Stimulated activated CD4-positive, alpha-beta T cell treated with anti-CD3 and anti-CD28 coated beads, TNF-alpha, amount 100 ng/mL, for 48 hours (primary cell): ENCODE results near the gene AATF.

Experiments used
- DNase-seq, 3 donors: peaks; one replicate each; pipeline ENCODE4 v3.0.0-alpha.2; 2020; ENCODE audit warnings: low read depth in 3 of 3

The AATF gene

DNA sequence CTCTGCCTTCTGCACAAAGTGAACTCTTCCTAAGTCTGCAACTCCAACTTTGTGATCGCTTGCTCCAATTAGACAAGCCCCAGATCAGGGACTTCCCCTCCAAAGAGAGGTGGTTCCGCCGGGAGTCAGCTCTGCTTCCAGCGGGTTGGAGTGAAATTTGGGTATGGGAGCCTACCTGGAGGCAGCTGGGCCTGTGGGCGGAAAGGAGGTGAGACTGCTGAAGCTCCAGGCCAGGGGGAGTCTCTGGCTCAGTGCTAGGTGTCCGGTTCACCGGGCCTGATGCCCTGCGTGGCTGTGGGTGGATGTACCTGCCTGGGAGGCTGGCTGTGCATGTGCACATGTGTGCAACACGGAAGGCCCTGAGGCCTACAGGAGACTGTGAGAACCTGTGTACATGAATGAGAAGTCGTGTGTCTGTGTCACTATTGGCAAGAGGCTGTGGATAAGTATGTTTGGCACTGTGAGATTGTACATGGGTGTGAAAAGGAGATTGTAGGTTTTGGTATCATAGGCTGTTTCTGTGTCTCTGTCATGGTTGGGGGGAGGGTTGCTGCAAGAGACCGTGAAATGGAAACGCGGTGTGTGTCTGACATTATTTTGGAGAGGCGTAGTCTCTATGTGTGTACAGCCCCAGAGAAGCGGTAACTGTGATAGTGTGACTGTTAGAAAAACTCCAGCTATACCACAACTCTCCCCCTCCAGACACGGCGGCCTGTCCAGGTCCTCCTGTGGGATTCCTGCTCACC is 7.3 kb upstream of the AATF start:
- no peak for DNase-seq

DNA sequence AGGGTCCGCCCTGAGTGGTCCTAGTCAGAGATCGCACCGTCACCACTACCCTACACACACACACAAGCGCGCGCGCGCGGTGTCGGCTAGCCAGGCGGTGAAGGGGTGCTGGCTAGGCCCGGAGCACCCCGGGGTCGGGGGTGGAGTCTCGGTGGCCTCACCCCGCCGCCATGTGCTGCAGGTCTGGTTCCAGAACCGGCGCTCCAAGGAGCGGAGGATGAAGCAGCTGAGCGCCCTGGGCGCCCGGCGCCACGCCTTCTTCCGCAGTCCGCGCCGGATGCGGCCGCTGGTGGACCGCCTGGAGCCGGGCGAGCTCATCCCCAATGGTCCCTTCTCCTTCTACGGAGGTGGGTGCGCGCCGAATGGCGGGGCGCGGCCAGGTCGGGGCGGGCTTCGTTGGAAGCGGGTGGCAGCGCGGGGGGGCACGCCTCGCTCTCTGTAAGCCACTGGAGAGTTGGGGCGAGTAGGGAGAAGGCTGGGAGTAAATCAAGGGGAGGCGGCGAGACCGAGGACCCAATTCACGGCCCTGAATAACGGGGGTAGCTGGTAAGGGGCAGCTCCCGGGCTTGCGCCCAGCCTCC is 6.6 kb upstream of the AATF start:
- DNase-seq, result no peak

DNA sequence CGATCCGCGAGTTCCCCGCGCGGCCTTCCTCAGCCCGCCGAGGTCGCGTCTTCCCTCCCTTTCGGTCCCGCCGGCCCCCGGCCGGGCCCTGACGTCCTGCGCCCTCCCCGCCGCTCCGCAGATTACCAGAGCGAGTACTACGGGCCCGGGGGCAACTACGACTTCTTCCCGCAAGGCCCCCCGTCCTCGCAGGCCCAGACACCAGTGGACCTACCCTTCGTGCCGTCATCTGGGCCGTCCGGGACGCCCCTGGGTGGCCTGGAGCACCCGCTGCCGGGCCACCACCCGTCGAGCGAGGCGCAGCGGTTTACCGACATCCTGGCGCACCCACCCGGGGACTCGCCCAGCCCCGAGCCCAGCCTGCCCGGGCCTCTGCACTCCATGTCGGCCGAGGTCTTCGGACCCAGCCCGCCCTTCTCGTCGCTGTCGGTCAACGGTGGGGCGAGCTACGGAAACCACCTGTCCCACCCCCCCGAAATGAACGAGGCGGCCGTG is 6.1 kb upstream of the AATF start:
- no peak for DNase-seq

DNA sequence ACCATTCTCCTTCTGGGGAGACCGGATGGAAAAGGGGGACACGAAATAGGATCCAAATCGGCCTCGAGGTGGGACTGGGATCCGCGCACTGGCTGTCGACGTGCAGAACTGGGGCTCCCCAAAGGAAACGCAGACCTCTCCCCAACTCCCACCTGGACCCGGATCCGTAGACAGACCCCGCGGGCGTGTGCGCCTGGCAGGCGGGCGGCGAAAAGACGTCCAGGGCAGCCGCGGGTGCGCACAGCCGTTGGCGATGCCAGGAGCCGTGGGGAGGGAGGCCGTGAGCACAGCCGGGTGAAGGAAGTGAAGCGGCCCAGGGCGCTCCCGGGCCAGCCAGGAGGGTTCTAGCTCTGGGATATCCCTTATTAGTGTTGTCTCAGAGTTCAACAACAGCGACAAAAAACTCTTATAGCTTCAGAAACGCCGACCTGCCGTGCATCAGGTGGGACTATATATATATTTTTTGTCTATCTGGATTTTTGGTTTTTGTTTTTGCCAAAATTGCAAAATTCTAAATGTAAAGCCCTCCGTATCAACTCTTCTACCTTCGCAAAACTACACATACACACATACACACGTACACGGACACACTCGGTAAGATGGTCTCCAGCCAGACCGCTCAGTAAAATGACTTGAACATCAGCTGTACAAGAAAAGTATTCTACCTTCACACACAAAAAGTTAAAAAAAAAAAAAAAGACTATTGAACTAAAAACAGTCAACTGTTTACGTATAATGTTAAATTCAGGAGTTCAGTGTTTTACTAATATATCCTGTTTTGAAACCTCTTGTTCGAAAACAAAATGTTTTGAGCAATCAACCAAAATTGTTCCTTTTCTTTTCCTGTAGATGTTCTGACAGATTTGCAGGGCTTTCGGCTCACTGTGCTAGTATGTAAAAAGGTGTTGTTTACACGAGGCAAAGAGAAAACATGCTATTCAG is 5.2 kb upstream of the AATF start:
- no peak for DNase-seq

DNA sequence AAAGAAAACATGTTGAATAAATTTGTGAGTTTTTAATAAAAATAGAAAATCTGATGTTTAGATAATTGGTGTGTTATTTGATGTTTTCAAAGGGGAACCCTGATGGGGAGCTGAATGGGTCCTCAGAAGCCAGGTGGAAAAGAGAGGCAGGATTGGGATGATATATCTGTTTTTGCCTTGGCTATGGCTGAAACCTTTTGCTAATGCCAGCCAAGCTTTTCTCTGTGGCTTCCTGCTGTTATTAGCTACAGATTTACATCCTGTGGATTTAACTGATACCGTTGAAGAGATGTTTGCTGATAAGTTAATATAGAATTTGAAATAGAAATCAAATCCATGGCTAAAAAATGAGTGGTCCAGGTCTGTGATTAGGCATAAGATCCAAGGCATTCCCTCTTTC is 4.2 kb upstream of the AATF start:
- DNase-seq, result no peak

DNA sequence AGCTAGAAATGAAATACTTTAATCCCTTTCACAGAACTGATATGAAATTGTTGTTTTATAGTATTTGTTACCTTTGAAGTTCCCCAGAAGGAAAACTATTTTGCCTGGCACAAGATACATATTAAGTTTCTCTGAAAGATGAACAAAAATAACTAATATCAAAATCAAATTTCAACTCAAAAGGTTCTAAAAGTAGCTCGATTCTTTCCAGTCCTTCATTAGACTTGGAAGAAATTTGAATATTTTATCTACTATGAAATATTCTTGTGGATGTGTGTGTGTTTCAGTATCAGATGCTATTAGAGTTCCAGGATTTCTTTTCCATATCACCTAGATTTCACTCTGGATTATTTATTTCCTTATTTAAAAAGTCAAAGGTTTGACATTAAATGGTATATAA is 3.6 kb upstream of the AATF start:
- DNase-seq, result no peak

DNA sequence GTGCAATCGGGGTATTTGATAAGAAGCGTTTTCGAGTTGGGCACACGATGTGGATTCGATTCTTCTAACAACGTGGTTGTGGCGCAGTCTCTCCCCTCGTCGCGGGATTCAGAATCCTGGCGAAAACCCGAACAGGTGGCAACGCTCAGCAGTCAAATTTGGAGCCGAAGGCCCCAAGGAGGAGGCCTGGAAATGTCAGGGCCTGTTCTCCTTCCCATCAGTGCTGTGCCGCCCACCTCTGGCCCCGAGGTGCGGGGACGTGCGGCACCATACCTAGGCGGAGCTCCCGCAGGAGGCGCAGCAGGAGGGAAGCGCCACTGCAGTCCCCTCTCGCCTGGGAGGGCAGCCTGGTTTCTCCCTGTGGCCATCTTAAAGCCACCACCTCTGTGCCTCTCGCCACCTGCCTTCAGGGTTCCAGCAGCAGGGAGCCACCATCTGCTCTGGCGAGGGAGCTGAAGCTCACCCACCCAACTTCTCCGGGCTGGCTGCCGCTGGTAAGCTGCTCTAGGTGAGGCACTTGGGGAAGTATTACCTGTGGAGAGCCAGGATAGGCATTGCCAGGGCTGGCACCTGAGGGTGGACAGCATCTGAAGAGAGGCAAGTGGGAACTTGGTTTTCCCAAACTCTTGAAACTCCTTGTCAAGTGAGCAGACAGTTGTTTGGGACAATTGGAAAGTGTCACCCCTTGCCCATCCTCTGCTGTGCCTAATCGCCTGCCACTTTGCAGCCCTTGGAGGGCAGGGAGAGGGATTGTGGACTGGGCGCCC is 2.6 kb upstream of the AATF start:
- no peak for DNase-seq

DNA sequence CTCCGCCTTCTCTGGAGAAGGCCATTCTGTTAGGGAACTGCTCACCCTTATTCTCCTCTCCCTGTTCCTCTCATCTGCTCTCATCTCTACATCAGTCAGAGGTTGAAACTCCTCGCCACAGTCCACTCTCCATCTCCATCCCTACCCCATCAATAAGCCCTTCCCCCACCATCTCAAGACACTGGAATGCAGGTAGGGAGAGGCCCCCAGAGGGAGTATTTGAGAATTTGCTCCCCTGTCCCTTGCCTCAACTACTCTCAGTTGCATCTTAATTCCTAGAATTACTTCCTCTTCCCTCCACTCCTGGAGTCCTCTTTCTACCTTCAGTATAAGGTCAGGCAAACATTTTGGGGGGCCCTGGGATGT is 2.0 kb upstream of the AATF start:
- DNase-seq, result no peak

DNA sequence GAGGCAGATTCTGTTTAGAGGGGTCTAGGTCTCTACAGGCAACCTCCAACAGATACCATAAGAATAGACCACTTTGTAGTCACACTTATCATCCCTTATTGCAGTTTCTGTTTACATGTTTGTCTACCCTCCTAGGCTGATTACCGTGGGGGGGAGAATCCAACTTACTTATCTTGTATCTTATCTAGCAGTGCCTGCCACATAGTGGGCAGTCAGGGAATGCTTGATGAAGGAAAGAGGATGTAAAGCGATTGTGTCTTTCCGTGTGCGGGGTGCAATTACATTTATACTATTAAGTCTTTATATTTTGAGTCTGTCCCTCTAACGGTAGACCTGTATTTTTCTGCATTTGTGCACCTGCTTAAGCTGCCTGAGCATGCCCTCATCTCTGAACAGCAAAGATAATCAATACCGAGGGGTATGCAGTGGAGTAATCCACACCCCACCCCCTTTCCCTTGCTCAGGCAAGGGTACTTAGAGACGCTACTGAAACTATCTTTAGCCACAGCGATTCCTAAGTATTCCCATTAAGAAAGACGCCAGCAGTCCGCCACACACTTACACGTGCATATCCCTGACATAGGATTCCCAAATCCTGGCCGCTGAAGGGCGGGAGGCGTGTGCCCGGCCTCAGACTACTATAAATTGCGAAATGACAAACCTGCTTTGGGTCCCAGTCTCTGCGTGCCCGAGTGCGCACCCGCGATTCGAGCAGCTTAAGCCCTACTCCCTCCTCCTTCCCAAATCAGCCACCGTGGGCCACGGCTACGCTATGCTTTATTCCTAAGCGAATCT is 635 bp upstream of the AATF start:
- no peak for DNase-seq

DNA sequence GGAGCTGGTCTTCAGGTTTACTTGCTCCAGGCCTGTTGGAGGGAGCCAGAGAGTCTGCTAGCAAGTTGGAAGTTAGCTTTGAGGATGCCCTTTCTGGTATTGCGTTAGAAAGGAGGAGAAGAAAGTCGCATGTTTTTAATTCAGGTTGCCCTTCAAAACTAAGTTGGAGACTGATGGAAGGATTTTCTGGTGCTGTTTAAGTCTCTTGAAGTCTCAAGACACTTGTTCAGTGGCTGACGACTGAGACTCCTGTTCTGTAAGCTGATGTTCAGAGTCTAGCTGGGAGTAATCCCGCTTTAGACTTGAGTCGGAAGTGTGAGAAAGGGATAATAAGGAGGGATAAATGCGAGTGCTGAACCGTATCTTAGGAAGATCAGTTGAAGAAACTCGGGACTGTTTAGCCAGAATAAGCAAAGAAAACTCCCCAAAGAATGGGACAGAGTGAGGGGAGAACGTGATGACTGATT is 740 bp downstream of the AATF start:
- no peak for DNase-seq

DNA sequence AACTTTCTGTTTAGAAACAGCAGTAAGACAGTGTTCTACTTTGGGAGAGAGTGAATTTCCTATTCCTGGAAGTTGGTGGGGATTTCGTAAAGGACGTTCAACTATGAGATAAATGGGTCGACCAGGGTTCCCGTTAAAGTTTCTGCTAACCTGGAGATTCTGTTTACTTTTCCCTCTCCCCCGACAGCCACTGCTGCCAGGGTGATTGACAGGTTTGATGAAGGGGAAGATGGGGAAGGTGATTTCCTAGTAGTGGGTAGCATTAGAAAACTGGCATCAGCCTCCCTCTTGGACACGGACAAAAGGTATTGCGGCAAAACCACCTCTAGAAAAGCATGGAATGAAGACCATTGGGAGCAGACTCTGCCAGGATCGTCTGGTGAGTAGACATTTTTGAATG is 1.3 kb downstream of the AATF start:
- no peak for DNase-seq

DNA sequence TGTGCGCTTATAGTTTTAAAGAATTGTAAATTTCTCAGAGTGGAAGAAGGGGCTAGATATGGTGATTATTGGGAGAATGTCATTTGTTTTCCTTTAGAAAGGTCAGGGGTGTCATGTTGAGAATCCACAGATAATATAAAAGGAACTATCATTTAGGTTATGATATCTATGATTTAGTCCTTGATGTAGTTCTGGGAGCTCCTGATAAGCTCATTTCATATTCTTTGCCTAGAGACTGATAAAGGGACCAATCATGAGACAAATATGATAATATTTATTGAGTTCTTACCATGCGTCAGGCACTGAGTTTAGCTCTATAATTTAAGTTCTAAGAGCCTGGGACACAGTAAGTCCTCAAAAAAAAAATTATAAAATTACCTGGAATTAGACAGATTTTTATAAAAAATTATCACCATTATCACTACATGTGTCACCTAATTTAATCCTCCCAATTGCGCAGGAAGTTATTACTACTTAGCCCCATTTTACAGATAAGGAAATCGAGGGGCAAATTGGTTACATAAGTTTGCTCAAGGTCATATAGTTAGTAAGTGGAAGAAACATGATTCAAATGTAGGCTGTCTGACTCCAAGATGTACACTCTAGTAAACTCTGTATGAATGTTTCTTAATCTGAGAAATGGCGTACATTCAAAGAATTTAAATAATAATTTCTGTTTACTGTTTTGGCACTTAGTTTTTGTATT is 2.5 kb downstream of the AATF start:
- no peak for DNase-seq

DNA sequence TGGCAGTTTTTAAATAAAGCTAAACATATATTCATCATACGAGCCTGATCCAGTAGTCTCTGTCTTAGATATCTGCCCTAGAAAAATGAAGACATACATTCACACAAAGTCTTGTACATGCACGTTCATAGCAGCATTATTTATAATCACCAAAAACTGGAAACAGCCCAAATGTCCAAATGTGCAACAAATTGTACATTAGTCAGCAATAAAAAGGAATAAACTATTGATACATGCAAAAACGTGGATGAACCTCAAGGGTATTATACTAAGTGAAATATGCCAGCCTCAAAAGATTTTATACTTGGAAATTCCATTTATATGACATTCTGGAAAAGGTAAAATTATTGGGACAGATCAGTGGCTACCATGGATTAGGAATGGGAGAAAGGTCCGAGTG is 22.8 kb downstream of the AATF start:
- DNase-seq, result no peak

DNA sequence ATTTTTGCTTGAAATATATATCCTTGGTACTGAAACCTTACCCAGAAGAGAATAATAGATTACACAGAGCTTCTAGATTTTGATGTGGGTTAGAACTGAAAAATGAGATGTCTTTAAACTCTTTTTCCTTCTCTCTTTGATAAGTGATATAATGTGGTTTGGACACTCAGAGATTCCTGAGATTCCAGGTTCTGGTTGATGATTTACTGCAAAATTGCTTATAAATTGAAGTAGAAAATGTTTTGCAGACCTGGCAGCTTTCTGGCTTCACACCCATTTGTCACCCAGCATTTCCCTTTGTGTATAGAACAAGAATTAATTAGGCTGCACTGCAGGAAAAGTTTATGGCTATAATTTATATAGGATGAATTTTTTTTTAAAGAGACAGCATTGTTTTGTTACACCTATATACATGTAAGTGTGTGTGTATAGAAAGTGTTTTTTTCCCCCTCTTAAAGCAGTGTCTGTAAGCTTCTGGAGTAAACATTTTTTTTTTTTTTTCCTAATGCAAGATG is 23.5 kb downstream of the AATF start:
- no peak for DNase-seq

DNA sequence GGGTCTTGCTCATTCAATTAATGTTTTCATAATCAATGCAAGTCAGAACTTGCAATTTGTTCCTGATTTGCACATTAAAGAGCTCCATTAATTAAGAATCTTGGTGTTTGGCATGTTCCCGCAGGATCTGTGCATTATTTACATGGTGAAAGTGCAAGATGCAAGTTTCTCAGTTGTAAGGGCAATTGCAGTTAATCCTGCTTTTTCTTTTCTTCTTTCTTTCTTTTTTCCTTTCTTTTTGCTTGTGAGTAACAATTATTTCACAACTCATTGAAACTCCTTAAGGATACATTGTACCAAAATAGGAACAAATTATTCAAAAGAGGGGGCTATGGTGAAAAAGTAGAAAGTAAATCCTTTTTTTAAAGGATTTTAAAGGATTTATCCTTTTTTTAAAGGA is 24.2 kb downstream of the AATF start:
- no peak for DNase-seq

DNA sequence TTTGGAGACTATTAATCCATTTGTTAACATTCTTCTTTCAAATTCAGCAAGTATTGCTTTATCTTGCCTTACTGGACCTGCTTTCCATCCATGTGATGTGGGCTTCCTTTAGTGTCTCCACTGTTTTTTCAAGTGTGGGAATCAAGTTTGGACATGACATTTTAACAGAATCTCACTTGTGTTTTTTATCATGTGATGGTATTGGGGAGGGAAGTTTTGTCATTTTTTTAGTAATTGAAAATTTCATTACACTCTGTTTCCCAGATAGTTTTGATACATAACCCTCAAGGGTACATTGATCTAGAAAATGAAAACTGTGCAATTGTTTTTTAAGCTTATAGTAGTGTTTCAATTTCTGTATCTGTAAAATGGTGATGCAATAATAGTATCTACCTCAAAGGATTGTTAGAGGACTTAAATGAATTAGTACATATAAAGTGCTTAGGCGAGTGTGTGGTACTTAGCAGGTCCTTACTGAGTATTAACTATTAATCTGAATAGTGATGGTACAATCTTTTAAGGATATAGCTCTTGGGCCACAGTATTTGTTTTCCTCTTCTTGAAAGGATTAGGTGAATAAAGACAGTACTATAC is 27.3 kb downstream of the AATF start:
- DNase-seq, result no peak

DNA sequence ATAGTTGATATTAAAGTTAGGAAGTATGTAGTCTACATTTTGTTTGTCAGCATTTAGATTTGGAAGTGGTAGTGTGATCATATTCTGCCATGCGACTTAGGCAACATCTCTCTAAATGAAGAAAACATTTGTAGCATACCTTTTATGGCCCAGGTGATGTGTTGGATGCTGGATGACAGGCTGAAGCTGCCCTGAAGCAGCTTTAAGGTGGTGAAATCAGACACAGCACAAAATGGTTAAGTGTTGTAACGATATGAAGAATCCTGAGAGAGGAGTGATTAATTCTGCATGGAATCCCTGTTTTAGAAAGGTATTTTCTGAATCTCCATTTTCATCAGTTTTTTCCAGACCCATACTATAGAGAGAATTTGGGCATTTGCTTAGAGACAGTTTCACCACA is 28.3 kb downstream of the AATF start:
- no peak for DNase-seq

DNA sequence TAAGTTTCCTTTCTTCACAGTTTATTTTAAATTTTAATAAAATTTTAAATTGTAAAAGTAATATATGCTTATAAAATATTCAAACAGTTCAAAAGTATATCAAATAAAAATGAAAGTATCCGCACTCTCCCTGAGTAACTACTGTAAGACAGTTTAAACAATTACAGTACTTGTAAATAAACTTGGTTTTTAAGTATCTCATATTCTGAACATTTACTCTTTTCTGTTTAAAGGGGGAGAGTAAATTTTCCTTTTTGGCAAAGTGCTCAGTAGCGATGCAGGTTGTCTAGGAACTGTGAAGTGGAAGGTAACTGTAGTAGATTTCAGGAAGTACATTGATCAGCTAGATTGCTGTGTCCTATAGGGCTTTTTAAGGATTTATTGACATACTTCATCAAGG is 28.8 kb downstream of the AATF start:
- DNase-seq, result no peak

DNA sequence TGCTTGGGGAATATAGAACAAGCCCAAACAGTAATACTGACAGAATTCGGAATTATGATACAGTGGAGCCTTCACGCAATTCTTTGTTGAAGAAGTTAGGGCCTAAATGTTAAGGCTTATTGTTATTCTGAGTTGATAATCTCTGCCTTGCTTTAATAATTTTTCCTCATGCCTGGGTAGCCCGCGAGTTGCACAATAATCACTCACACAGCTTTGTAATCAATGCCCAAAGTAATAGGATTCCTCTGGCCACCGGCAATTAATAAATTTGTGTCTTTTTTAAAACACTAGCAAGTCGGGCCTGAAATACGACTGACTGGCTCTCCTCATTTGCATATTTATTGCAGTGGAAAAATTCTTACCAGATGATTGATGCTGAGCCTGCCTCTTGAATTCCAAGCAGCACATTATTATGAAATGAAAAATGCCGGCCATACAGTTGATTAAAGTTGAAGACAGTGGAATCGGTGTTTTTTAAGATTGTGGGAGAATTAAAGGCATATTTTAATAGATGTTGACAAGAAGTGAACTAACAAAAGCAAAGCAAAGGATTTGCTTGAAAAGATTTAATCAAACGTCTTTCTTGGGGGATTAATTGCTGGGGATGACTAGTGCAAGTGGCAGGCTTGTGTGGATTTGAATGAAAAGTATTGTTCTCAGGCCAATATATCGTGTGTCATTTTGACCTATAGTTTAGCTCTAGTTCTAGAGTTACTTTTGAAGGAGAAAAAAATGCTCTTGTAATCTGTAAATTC is 30.2 kb downstream of the AATF start:
- DNase-seq, result no peak
